Ovary (tissue), 9 donors: ENCODE results near the gene SLC16A5. TPM values are rescaled to one million over a fixed set of nuclear protein-coding genes. Genes with fewer than 3 reads are reported as not detected.
A peak's percentile ranks its signal among the peaks of the same experiment; 100 is the strongest.

Experiments
- DNase-seq, 5 donors: peaks; one replicate each; pipeline ENCODE4 v3.0.0-alpha.2; 2019 to 2020
- H3K27ac ChIP-seq, 2 donors: fragments of 200-600 bp; one replicate each; pipeline versions ENCODE4 v1.5.1 to v1.8.0; 2019 to 2022
- H3K27me3 ChIP-seq: fragments of 200-600 bp; one replicate; pipeline ENCODE4 v1.8.0; 2022
- H3K36me3 ChIP-seq: fragments of 200-600 bp; sonication (generic); one replicate; pipeline ENCODE4 v1.5.1; 2019
- H3K4me1 ChIP-seq: one replicate; pipeline ENCODE4 v1.8.1; 2013; ENCODE audit warnings: mild to moderate bottlenecking, moderate library complexity; ENCODE audit not compliant: insufficient read depth
- H3K4me3 ChIP-seq: fragments of 200-600 bp; sonication (generic); one replicate; pipeline ENCODE4 v1.5.1; 2017
- H3K9me3 ChIP-seq, 2 donors: fragments of 200-600 bp in 1 of 2; sonication (generic) in 1 of 2; one replicate each; pipeline versions ENCODE4 v1.5.1 to v1.8.1; 2013 to 2019; ENCODE audit warnings: mild to moderate bottlenecking in 1 of 2, moderate library complexity in 1 of 2
- CTCF ChIP-seq, 3 donors: fragments of 450-650 bp in 2 of 3; fragments of 200-600 bp in 1 of 3; IDR thresholded peaks; one replicate each; pipeline versions ENCODE4 v1.5.1 to v1.8.0; 2016 to 2022; ENCODE audit warnings: antibody characterized with exemption in 3 of 3, mild to moderate bottlenecking in 1 of 3
- EP300 ChIP-seq: sonication (generic); formaldehyde crosslinking; IDR thresholded peaks from one replicate; pipeline ENCODE4 v1.6.1; 2017; ENCODE audit warnings: antibody characterized with exemption
- POLR2A ChIP-seq: fragments of 450-650 bp; IDR thresholded peaks from one replicate; pipeline ENCODE4 v1.6.1; 2017; ENCODE audit warnings: antibody characterized with exemption, mild to moderate bottlenecking, moderate library complexity
- WGBS, 3 donors: extraction: QIAGEN DNeasy Blood & Tissue Kit in 1 of 3; methylation state at CpG; one replicate each; pipeline versions ENCODE4 v1.1.5 to v1.1.7; 2013 to 2017; 5-methylcytosine and 5-hydroxymethylcytosine counted together
- intact Hi-C, 4 donors: fragments of 100-400 bp; cut with DNase I; formaldehyde crosslinking; loops; one replicate each; pipeline versions ENCODE4 v1.11.0 to v1.15.1; 2022 to 2023
- polyA plus RNA-seq, 2 donors: library from polyadenylated mRNA; stranded (reverse); fragments of 200-250 nt in 1 of 2; fragments of 350-450 nt in 1 of 2; fragmentation: Illumina TruSeq in 1 of 2; extraction: RNeasy Lipid Tissue Mini Kit (QIAGEN cat#74804) in 1 of 2; gene quantifications; one replicate each; pipeline ENCODE4 v1.2.3, GENCODE V29; 2013 to 2014
- total RNA-seq, 7 donors: library from RNA; depleted of rRNA in 2 of 7; stranded (reverse); fragments of >200 nt in 2 of 7; fragmentation: NEBNext Ultra II Directional in 3 of 7; extraction: Animal tissue kit (Norgen Biotek cat#: 25700) in 3 of 7; gene quantifications; one replicate each; pipeline versions ENCODE4 v1.1.0 to v1.2.4, GENCODE V29; 2016 to 2023
- donor health status: DM: no; HTN: no; CAD: no; lungs with moderate emphysema.
- donor health status: DM: no; HTN: no; CAD: no.
- donor health status: Bipolar disorder and iron deficiency.
- donor health status: DM: yes; HTN: yes; CAD: no.
- donor health status: DM: no; HTN: no; CAD: no.
- donor health status: DM: yes; HTN: yes; CAD: no.

Gene SLC16A5
- total and polyA plus RNA-seq, 9 donors, result 2.0 to 20.6 (median 12.1) TPM

GRCh38 chr17:75060434-75061054, 27.2 kb upstream of the SLC16A5 start:
- intact Hi-C loops, result loop anchor here in 1 of 4 donors (10.0 kb wide), 1 partner anchor 134 kb away; no protein-coding TSS in a partner anchor
- TF ChIP-seq CTCF (IDR thresholded peaks at IDR 0.05) (no peak), POLR2A (no peak), EP300 (no peak)
- peak overlapping the region; percentile 2 to 63 for H3K27ac ChIP-seq

DNA sequence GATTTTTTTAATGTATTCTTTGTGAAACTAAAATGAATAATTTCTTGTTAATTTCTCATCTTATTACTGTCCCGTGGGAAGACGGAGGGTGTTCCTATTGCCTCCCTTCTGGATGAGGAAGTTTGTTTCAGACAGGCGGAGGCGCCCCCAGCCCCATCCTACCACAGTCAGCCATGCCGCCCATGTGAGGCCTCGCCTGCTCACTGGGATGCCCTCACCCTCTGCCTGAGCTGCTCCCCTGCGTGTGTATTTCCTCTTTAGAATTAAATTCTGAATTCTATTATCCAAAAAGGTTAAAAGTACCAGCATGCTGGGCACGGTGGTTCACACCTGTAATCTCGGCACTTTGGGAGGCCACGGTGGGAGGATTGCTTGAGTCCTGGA, 26.7 kb upstream of the SLC16A5 start:
- peaks cover 2% of the 10 kb centered on the region for H3K4me1 ChIP-seq
- no peaks in the 10 kb centered on the region for H3K36me3 ChIP-seq
- TF ChIP-seq POLR2A, result no peak
- TF ChIP-seq CTCF (IDR thresholded peaks at IDR 0.05), result no peak
- TF ChIP-seq EP300, result no peak
- intact Hi-C loops, result loop anchor here in 1 of 4 donors (10.0 kb wide), 1 partner anchor 134 kb away; no protein-coding TSS in a partner anchor
- 92 to 94% (median 92%) methylated on average over 10 of the region's 10 CpGs for WGBS, 3 donors
- H3K27ac ChIP-seq, result peak overlapping the region in 1 of 2 donors; percentile 63
- H3K27me3 ChIP-seq, result no peaks in the 10 kb centered on the region
- H3K9me3 ChIP-seq, result no peaks in the 10 kb centered on the region
- no peak for DNase-seq
- H3K4me3 ChIP-seq, result no peak overlapping the region

More at GRCh38 chr17:75060434-75061054, 27.2 kb upstream of the SLC16A5 start:
- no peaks in the 10 kb centered on the region for H3K9me3 ChIP-seq
- 58 to 81% (median 67%) methylated on average over 26 of the region's 26 CpGs for WGBS, 3 donors
- H3K36me3 ChIP-seq, result no peaks in the 10 kb centered on the region
- H3K4me1 ChIP-seq, result peaks cover 2% of the 10 kb centered on the region
- DNase-seq, result peak in 1 of 5 donors; percentile 38
- H3K27me3 ChIP-seq, result no peaks in the 10 kb centered on the region
- no peak overlapping the region for H3K4me3 ChIP-seq

DNA sequence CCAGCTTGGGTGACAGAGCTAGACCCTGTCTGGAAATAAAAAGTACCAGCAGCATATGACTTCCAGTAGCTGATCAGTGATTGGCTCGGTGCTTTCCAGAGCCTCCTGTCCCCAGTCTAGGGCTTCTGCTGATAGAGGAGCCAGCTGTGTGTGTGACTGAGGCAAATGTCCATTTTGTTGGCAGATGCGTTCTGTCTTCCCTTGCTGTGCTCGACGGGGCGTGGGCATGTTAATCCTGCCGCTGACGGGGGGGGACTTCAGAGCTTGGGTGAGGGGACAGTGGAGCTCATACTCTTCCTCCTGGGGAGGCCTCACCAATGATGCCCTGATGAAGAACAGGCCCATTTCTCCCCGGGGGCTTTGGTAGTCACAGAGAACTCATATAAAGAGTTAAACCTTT, 26.1 kb upstream of the SLC16A5 start:
- TF ChIP-seq POLR2A (no peak), CTCF (IDR thresholded peaks at IDR 0.05) (no peak), EP300 (no peak)
- DNase-seq, result no peak
- 78 to 90% (median 86%) methylated on average over 8 of the region's 8 CpGs for WGBS, 3 donors
- intact Hi-C loops, result loop anchor here in 1 of 4 donors (10.0 kb wide), 1 partner anchor 133 kb away; no protein-coding TSS in a partner anchor
- H3K4me3 ChIP-seq, result no peak overlapping the region
- H3K27me3 ChIP-seq, result no peaks in the 10 kb centered on the region
- H3K9me3 ChIP-seq, result no peaks in the 10 kb centered on the region
- no peaks in the 10 kb centered on the region for H3K36me3 ChIP-seq
- no peak overlapping the region for H3K27ac ChIP-seq
- H3K4me1 ChIP-seq, result peaks cover 2% of the 10 kb centered on the region

GRCh38 chr17:75063201-75063600, 24.6 kb upstream of the SLC16A5 start:
- TF ChIP-seq CTCF (IDR thresholded peaks at IDR 0.05) (no peak), POLR2A (no peak), EP300 (no peak)
- WGBS, 3 donors, result 85 to 88% (median 87%) methylated on average over 13 of the region's 13 CpGs
- H3K4me3 ChIP-seq, result no peak overlapping the region
- H3K9me3 ChIP-seq, result no peaks in the 10 kb centered on the region
- peaks cover 2% of the 10 kb centered on the region for H3K4me1 ChIP-seq
- H3K27me3 ChIP-seq, result no peaks in the 10 kb centered on the region
- DNase-seq, result no peak
- intact Hi-C loops, result loop anchor here in 1 of 4 donors (10.0 kb wide), 1 partner anchor 132 kb away; no protein-coding TSS in a partner anchor
- H3K27ac ChIP-seq, result no peak overlapping the region
- H3K36me3 ChIP-seq, result no peaks in the 10 kb centered on the region
